ENCODE results near the gene ESYT2.

The ESYT2 gene

GRCh38 chr7:158760936-158761335, 68.4 kb downstream of the ESYT2 start:
- DNase-seq = no peak

GRCh38 chr7:158760445-158760764, 68.9 kb downstream of the ESYT2 start:
- DNase-seq = no peak

GRCh38 chr7:158759749-158760444, 69.4 kb downstream of the ESYT2 start:
- DNase-seq = peak; percentile 73

GRCh38 chr7:158759245-158759614, 70.1 kb downstream of the ESYT2 start:
- DNase-seq = peak; percentile 91

- peak; percentile 87 for DNase-seq
Observed at GRCh38 chr7:158758586-158759244, 70.6 kb downstream of the ESYT2 start.

GRCh38 chr7:158757404-158757989, 71.8 kb downstream of the ESYT2 start:
- DNase-seq = no peak

GRCh38 chr7:158754746-158755444, 74.4 kb downstream of the ESYT2 start:
- DNase-seq = no peak

GRCh38 chr7:158753900-158754299, 75.4 kb downstream of the ESYT2 start:
- DNase-seq = no peak

- no peak for DNase-seq
Observed at GRCh38 chr7:158751751-158752150, 77.6 kb downstream of the ESYT2 start.

GRCh38 chr7:158751199-158751598, 78.1 kb downstream of the ESYT2 start:
- no peak for DNase-seq

GRCh38 chr7:158750702-158751101, 78.6 kb downstream of the ESYT2 start:
- DNase-seq = no peak

GRCh38 chr7:158749396-158749795, 79.9 kb downstream of the ESYT2 start:
- DNase-seq = no peak

- DNase-seq = no peak
Observed at GRCh38 chr7:158748335-158748734, 81.0 kb downstream of the ESYT2 start.

GRCh38 chr7:158747408-158747807, 81.9 kb downstream of the ESYT2 start:
- DNase-seq = no peak

GRCh38 chr7:158746957-158747356, 82.4 kb downstream of the ESYT2 start:
- no peak for DNase-seq

- no peak for DNase-seq
Observed at GRCh38 chr7:158745057-158745715, 84.1 kb downstream of the ESYT2 start.

GRCh38 chr7:158744070-158744469, 85.2 kb downstream of the ESYT2 start:
- no peak for DNase-seq

GRCh38 chr7:158743219-158743618, 86.1 kb downstream of the ESYT2 start:
- DNase-seq = no peak

GRCh38 chr7:158742065-158742821, 87.1 kb downstream of the ESYT2 start:
- DNase-seq = no peak

- DNase-seq = no peak
Observed at GRCh38 chr7:158741294-158741666, 88.0 kb downstream of the ESYT2 start.

- no peak for DNase-seq
Observed at GRCh38 chr7:158740657-158741293, 88.5 kb downstream of the ESYT2 start.

- DNase-seq = no peak
Observed at GRCh38 chr7:158740013-158740656, 89.2 kb downstream of the ESYT2 start.
